Endothelial cell of umbilical vein (primary cell): Measurements from ENCODE around the gene KCNQ2. TPM values are rescaled to one million over a fixed set of nuclear protein-coding genes. Genes with fewer than 3 reads are reported as not detected.

ENCODE experiments used
- BruUV-seq: library from RNA; stranded (reverse); fragments of 400-500 nt; replicated peaks from 2 replicates; lab custom pipeline; 2021; lab: Mats Ljungman, UMichigan
- CTCF ChIA-PET: fragments of 300-600, 350-600 bp; sonication (Branson Sonifier 250); formaldehyde crosslinking; loops from one replicate; lab custom pipeline; 2021; ENCODE audit warnings: antibody characterized with exemption, inconsistent platforms; lab: Charles Lee
- POLR2A ChIA-PET: fragments of 300-600, 350-600 bp; sonication (Branson Sonifier 250); formaldehyde crosslinking; loops from one replicate; lab custom pipeline; 2021; ENCODE audit warnings: antibody characterized with exemption, inconsistent platforms; lab: Charles Lee
- DNase-seq: peaks from one replicate; pipeline ENCODE4 v3.0.0-alpha.2; 2011; ENCODE audit warnings: low read depth, low spot score
- FAIRE-seq: peaks from 2 replicates; lab custom pipeline; 2011; peaks lifted over from hg19 to GRCh38; lab: Jason Lieb, UNC
- H2AFZ ChIP-seq: 2 replicates; pipeline ENCODE4 v1.6.0; 2012; ENCODE audit warnings: low read depth, low read length, control low read depth, inconsistent platforms
- H3K27ac ChIP-seq: 2 replicates; pipeline ENCODE4 v1.5.1; 2011; ENCODE audit warnings: low read depth, mild to moderate bottlenecking, control low read depth, low read length, moderate library complexity; ENCODE audit not compliant: insufficient read depth
- H3K27me3 ChIP-seq, 2 experiments: 2 replicates each; pipeline versions ENCODE4 v1.6.0 to v1.6.1; 2011; ENCODE audit warnings: low read length in 2 of 2, mixed read lengths in 1 of 2; ENCODE audit not compliant: control insufficient read depth in 2 of 2, insufficient read depth in 2 of 2
- H3K36me3 ChIP-seq, 2 experiments: 2 replicates in 1 of 2; 3 replicates in 1 of 2; pipeline ENCODE4 v1.5.1; 2011; ENCODE audit warnings: low read length in 2 of 2, mild to moderate bottlenecking in 1 of 2, moderate library complexity in 1 of 2; ENCODE audit not compliant: control insufficient read depth in 2 of 2, insufficient read depth in 2 of 2; ENCODE audit errors: extremely low read depth in 1 of 2
- H3K4me1 ChIP-seq: 3 replicates; pipeline ENCODE4 v1.5.1; 2011; ENCODE audit warnings: mild to moderate bottlenecking, low read length; ENCODE audit not compliant: control insufficient read depth, insufficient read depth; ENCODE audit errors: extremely low read depth
- H3K4me2 ChIP-seq: 2 replicates; pipeline ENCODE4 v1.6.1; 2011; ENCODE audit warnings: low read length, control low read depth, mixed read lengths; ENCODE audit not compliant: insufficient read depth
- H3K4me3 ChIP-seq, 3 experiments: fragments of 200-600 bp in 1 of 3; sonication (generic), shearing (Covaris generic) in 1 of 3; replicated peaks in 1 of 3; 2 replicates each; pipeline ENCODE4 v1.5.1; 2011 to 2016; ENCODE audit warnings: control low read depth in 3 of 3, low read length in 3 of 3, mild to moderate bottlenecking in 2 of 3, inconsistent platforms in 1 of 3, low read depth in 1 of 3, moderate library complexity in 1 of 3; ENCODE audit not compliant: insufficient read depth in 1 of 3
- H3K79me2 ChIP-seq: 2 replicates; pipeline ENCODE4 v1.6.0; 2012; ENCODE audit warnings: low read length, inconsistent platforms; ENCODE audit not compliant: control insufficient read depth, insufficient read depth
- H3K9ac ChIP-seq: replicated peaks from 2 replicates; pipeline ENCODE3; 2011; ENCODE audit warnings: low read length, control low read depth; ENCODE audit not compliant: insufficient read depth; ENCODE audit errors: extremely low read depth
- H3K9me1 ChIP-seq: replicated peaks from 3 replicates; pipeline ENCODE4 v1.6.0; 2011; ENCODE audit warnings: mild to moderate bottlenecking, low read length; ENCODE audit not compliant: control insufficient read depth, insufficient read depth; ENCODE audit errors: extremely low read depth
- H3K9me3 ChIP-seq: replicated peaks from 2 replicates; pipeline ENCODE4 v1.5.1; 2012; ENCODE audit warnings: low read length, inconsistent platforms; ENCODE audit not compliant: control insufficient read depth, insufficient read depth
- H4K20me1 ChIP-seq: replicated peaks from 2 replicates; pipeline ENCODE3; 2011; ENCODE audit warnings: mild to moderate bottlenecking, low read length; ENCODE audit not compliant: control insufficient read depth, insufficient read depth; ENCODE audit errors: extremely low read depth
- EZH2 ChIP-seq: IDR thresholded peaks from 2 replicates; pipeline ENCODE4 v1.6.1; 2012; ENCODE audit warnings: borderline replicate concordance, low read depth, mild to moderate bottlenecking, moderate library complexity, low read length, inconsistent platforms; ENCODE audit not compliant: severe bottlenecking
- FOS ChIP-seq: IDR thresholded peaks from 2 replicates; pipeline ENCODE4 v1.6.1; 2011; ENCODE audit warnings: mild to moderate bottlenecking, low read length, moderate library complexity, borderline replicate concordance; ENCODE audit not compliant: insufficient read depth
- GATA2 ChIP-seq: IDR thresholded peaks from 2 replicates; pipeline ENCODE4 v1.7.0; 2011; ENCODE audit warnings: low read depth, mild to moderate bottlenecking, moderate library complexity, mixed read lengths, low read length; ENCODE audit not compliant: insufficient read length, insufficient read depth
- JUN ChIP-seq: IDR thresholded peaks from 2 replicates; pipeline ENCODE4 v1.6.1; 2011; ENCODE audit warnings: borderline replicate concordance, low read depth; ENCODE audit not compliant: insufficient read length, insufficient read depth
- MYC ChIP-seq: IDR thresholded peaks from one replicate; pipeline ENCODE4 v1.6.1; 2011; ENCODE audit warnings: mild to moderate bottlenecking, low read depth, low read length
- POLR2A ChIP-seq: IDR thresholded peaks from 2 replicates; pipeline ENCODE4 v1.6.1; 2012; ENCODE audit warnings: low read depth, mild to moderate bottlenecking, control low read depth, low read length
- POLR2AphosphoS5 ChIP-seq: IDR thresholded peaks from 2 replicates; pipeline ENCODE4 v1.6.1; 2012; ENCODE audit warnings: low read depth, mild to moderate bottlenecking, control low read depth, low read length, moderate library complexity; ENCODE audit not compliant: insufficient read depth
- dilution Hi-C: fragments of 300-500 bp; cut with MboI; formaldehyde crosslinking; loops from one replicate; pipeline ENCODE4 v1.15.0; 2019; ENCODE audit warnings: low sequenced_read_pairs; ENCODE audit not compliant: extremely low pct_ligation_motif_present
- intact Hi-C: fragments of 100-400 bp; cut with micrococcal nuclease; formaldehyde crosslinking; loops from one replicate; pipeline ENCODE4 v1.10.0; 2022
- polyA plus RNA-seq, 4 experiments: library from polyadenylated mRNA; depleted of rRNA in 3 of 4; stranded (reverse) in 3 of 4; unstranded in 1 of 4; fragments of >200 nt; gene quantifications; 2 replicates each; pipeline versions ENCODE4 v1.2.1 to v1.2.3, GENCODE V29; 2011 to 2012; ENCODE audit warnings: missing spikeins in 1 of 4
- total RNA-seq: library from RNA; stranded (reverse); gene quantifications from 2 replicates; pipeline ENCODE4 v1.2.3, GENCODE V29; 2021
- TF ChIP-seq, protein P1 (sequence below): IDR thresholded peaks from 2 replicates; pipeline ENCODE4 v1.6.1; 2011; ENCODE audit not compliant: insufficient read depth, insufficient read length
- TF ChIP-seq, protein P2 (sequence below), 2 donors: IDR thresholded peaks; 1 replicate in 1 of 2; 2 replicates in 1 of 2; pipeline ENCODE4 v1.5.1; 2011; ENCODE audit warnings: low read length in 2 of 2, mild to moderate bottlenecking in 2 of 2, moderate library complexity in 2 of 2, control low read depth in 1 of 2, inconsistent platforms in 1 of 2, low read depth in 1 of 2; ENCODE audit not compliant: insufficient read depth in 1 of 2; ENCODE audit errors: extremely low read depth in 1 of 2

The KCNQ2 gene
- total and polyA plus RNA-seq, 2 donors (not counting 3 experiments of a cell fraction or from before 2014, with no cell fraction given) = not detected

DNA sequence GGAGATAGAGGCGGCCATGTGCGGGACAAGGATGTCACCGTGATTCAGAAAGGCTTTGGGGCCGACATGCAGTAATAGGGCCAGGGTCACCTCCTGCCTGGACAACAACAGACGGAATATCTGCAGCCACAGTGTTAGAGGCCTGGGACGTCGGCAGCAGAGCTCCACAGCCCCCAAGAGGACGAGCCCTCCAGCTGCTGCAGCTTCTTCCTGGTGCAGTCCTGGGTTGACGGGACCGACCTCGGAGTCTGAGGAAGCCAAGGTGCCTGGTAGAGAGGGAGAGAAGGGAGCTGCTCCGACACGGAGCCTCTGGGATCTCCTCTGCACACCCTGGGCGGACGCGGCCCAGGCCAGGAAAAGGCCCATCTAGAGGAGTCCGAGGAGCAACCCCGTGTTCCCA lies 88.1 kb downstream of the KCNQ2 start:
- Histone ChIP-seq H3K27me3 (no peaks in the 10 kb centered on the region), H3K4me2 (no peak overlapping the region), H2AFZ (no peak overlapping the region), H3K9me1 (no peaks in the 10 kb centered on the region), H3K79me2 (no peaks in the 10 kb centered on the region), H3K36me3 (no peaks in the 10 kb centered on the region), H3K4me3 (no peak overlapping the region), H3K9me3 (peaks cover 4% of the 10 kb centered on the region), H4K20me1 (no peaks in the 10 kb centered on the region), H3K9ac (no peak overlapping the region), H3K27ac (no peak overlapping the region), H3K4me1 (no peaks in the 10 kb centered on the region)
- ChIA-PET POLR2A (no interaction called here), CTCF (interaction anchor here (0.8 to 6.0 kb wide), 3 partner anchors 75 to 328 kb away, joined by 3 to 267 read pairs (median 94); no protein-coding TSS in a partner anchor)
- intact Hi-C loops (no loop called here), dilution Hi-C loops (no loop called here)
- FAIRE-seq = no peak
- BruUV-seq = no TSS peak
- DNase-seq = no peak
- TF ChIP-seq GATA2 (no peak), MYC (no peak), FOS (no peak), POLR2AphosphoS5 (no peak), EZH2 (no peak), JUN (no peak), POLR2A (no peak)
- TF ChIP-seq, protein P1, sequence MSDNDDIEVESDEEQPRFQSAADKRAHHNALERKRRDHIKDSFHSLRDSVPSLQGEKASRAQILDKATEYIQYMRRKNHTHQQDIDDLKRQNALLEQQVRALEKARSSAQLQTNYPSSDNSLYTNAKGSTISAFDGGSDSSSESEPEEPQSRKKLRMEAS = no peak
- TF ChIP-seq, protein P2, sequence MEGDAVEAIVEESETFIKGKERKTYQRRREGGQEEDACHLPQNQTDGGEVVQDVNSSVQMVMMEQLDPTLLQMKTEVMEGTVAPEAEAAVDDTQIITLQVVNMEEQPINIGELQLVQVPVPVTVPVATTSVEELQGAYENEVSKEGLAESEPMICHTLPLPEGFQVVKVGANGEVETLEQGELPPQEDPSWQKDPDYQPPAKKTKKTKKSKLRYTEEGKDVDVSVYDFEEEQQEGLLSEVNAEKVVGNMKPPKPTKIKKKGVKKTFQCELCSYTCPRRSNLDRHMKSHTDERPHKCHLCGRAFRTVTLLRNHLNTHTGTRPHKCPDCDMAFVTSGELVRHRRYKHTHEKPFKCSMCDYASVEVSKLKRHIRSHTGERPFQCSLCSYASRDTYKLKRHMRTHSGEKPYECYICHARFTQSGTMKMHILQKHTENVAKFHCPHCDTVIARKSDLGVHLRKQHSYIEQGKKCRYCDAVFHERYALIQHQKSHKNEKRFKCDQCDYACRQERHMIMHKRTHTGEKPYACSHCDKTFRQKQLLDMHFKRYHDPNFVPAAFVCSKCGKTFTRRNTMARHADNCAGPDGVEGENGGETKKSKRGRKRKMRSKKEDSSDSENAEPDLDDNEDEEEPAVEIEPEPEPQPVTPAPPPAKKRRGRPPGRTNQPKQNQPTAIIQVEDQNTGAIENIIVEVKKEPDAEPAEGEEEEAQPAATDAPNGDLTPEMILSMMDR (IDR thresholded peaks at IDR 0.05; ENCODE audit: extremely low read depth in 1 of 2, insufficient read depth in 1 of 2, low read depth in 1 of 2, low read length in 2 of 2) = no peak
